GM23338 (cell line): ENCODE measurements around the gene RBL1.

ENCODE experiments used
- CREB1 ChIP-seq: fragments of 250-450 bp; sonication (Bioruptor Pico); IDR thresholded peaks from 2 replicates; pipeline ENCODE4 v1.5.0; 2020; ENCODE audit warnings: low read depth, mild to moderate bottlenecking, moderate library complexity
- EZH2 ChIP-seq: fragments of 200-600 bp; sonication (generic); IDR thresholded peaks from one replicate; pipeline ENCODE4 v1.8.0; 2017; ENCODE audit warnings: antibody characterized with exemption, mild to moderate bottlenecking, low read depth; ENCODE audit not compliant: unreplicated experiment
- EZH2phosphoT487 ChIP-seq: fragments of 200-600 bp; sonication (generic); IDR thresholded peaks from one replicate; pipeline ENCODE4 v1.8.1; 2018; ENCODE audit warnings: antibody characterized with exemption; ENCODE audit not compliant: unreplicated experiment
- JUNB ChIP-seq: IDR thresholded peaks from one replicate; pipeline ENCODE4 v1.6.1; 2016; ENCODE audit warnings: antibody characterized with exemption; ENCODE audit not compliant: unreplicated experiment
- POLR2AphosphoS5 ChIP-seq: IDR thresholded peaks from 2 replicates; pipeline ENCODE4 v1.6.1; 2016; ENCODE audit warnings: antibody characterized with exemption, low read depth
- REST ChIP-seq: IDR thresholded peaks from one replicate; pipeline ENCODE4 v1.6.1; 2018; ENCODE audit warnings: antibody characterized with exemption; ENCODE audit not compliant: unreplicated experiment
- ZNF114 ChIP-seq: fragments of 250-450 bp; sonication (Bioruptor Pico); IDR thresholded peaks from 2 replicates; pipeline ENCODE4 v1.5.0; 2020; ENCODE audit warnings: mild to moderate bottlenecking, moderate library complexity
- ZNF331 ChIP-seq: fragments of 250-450 bp; sonication (Bioruptor Pico); IDR thresholded peaks from 2 replicates; pipeline ENCODE4 v1.5.0; 2020; ENCODE audit warnings: low read depth, mild to moderate bottlenecking, moderate library complexity
- TF ChIP-seq, protein P1 (sequence below), 2 experiments: fragments of 200-600 bp in 1 of 2; sonication (generic) in 1 of 2; conservative IDR thresholded peaks; 2 replicates each; pipeline versions ENCODE4 v1.5.1 to v1.6.1; 2016 to 2017; ENCODE audit warnings: antibody characterized with exemption in 2 of 2, low read depth in 2 of 2, mild to moderate bottlenecking in 2 of 2, moderate library complexity in 1 of 2
- TF ChIP-seq, protein P2 (sequence below): IDR thresholded peaks from 2 replicates; pipeline ENCODE4 v1.6.1; 2016; ENCODE audit warnings: antibody characterized with exemption

GRCh38 chr20:36997121-36997520, 98.7 kb downstream of the RBL1 start:
- TF ChIP-seq POLR2AphosphoS5 = no peak
- no peak for TF ChIP-seq EZH2
- TF ChIP-seq, protein P1, sequence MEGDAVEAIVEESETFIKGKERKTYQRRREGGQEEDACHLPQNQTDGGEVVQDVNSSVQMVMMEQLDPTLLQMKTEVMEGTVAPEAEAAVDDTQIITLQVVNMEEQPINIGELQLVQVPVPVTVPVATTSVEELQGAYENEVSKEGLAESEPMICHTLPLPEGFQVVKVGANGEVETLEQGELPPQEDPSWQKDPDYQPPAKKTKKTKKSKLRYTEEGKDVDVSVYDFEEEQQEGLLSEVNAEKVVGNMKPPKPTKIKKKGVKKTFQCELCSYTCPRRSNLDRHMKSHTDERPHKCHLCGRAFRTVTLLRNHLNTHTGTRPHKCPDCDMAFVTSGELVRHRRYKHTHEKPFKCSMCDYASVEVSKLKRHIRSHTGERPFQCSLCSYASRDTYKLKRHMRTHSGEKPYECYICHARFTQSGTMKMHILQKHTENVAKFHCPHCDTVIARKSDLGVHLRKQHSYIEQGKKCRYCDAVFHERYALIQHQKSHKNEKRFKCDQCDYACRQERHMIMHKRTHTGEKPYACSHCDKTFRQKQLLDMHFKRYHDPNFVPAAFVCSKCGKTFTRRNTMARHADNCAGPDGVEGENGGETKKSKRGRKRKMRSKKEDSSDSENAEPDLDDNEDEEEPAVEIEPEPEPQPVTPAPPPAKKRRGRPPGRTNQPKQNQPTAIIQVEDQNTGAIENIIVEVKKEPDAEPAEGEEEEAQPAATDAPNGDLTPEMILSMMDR (conservative IDR thresholded peaks at IDR 0.05; ENCODE audit: low read depth in 2 of 2) = no peak
- no peak for TF ChIP-seq CREB1 (CRISPR knock-in tag)
- TF ChIP-seq EZH2phosphoT487 = no peak
- TF ChIP-seq REST = no peak
- TF ChIP-seq, protein P2, sequence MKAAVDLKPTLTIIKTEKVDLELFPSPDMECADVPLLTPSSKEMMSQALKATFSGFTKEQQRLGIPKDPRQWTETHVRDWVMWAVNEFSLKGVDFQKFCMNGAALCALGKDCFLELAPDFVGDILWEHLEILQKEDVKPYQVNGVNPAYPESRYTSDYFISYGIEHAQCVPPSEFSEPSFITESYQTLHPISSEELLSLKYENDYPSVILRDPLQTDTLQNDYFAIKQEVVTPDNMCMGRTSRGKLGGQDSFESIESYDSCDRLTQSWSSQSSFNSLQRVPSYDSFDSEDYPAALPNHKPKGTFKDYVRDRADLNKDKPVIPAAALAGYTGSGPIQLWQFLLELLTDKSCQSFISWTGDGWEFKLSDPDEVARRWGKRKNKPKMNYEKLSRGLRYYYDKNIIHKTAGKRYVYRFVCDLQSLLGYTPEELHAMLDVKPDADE = no peak
- no peak for TF ChIP-seq ZNF331
- no peak for TF ChIP-seq JUNB
- TF ChIP-seq ZNF114 (CRISPR knock-in tag) = no peak
